ENCODE results near the gene ACSF3. TPM values are rescaled to one million over a fixed set of nuclear protein-coding genes. Genes with fewer than 3 reads are reported as not detected.

ACSF3 gene
- polyA plus RNA-seq, 1 donor: 17.9 TPM

GRCh38 chr16:89131783-89132182 lies 38.1 kb downstream of the ACSF3 start:
- DNase-seq: no peak

- DNase-seq: no peak
Measured at GRCh38 chr16:89132194-89133005, 38.7 kb downstream of the ACSF3 start.

DNA sequence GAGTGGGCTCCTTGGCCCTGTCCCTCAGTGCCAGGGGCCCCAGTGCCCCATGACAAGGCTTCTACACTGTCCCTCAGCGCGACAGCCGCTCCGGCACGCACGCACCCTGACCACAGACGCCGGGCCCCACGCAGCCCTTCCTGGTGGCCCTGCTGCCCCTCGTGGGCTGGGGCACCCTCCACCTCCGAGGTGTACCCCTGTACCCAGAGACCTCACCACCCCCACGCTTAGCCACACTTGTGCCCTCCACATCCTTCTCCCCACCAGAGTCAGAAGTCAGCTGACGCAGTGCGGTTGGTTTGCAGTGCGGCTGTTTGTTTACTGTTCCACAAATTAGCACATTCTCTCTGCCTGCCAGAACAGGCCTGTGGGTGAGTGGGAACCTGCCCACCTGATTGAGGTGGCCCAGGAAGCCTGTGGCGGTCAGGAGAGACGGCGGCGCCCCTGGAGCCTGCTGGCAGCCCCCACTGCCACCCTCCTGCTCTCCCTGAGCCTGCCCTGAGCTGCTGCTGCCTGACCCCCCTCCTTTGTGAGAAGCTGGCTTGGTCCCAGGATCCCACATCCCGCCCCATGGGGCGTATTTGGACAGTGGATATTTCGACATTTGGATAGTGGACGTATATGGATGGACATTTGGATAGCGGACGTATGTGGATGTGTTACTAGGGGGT lies 39.9 kb downstream of the ACSF3 start:
- DNase-seq: no peak

DNA sequence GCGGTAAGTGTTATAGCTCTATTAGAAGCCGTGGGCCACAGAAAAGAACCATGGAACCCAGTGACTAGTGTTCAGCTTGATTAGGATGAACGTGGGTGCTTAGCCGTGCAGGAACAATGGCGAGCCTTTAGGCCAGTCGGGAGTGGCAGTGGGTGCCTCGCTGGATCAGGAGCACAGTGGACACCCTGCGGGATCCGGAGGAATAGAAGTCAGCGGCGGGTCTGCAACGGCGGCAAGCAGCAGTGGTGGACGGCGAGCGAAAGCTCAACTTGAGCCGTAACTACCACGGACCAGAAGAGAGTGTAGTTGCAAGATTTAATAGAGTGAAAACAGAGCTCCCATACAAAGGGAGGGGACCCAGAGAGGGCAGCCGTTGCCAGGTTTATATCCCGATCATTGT lies 40.6 kb downstream of the ACSF3 start:
- no peak for DNase-seq

DNA sequence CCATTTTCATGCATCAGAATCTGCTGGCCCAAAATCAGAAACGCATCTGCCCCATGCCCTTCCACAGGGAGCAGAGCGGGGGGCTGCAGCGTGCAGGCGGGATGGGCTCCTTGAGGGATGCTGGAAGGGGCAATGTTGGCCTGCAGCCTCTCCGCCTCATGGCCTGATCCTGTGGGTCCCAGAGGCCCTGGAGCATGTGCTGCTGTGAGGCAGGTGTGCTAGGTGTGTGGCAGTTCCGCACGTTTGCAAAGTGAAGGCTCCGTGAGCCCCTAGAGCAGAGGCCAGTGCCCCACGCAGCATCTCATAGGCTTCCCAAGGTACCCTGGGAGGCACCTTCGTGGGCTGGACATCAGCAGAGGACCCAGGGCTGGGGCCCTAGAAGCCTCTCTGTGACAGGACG lies 41.5 kb downstream of the ACSF3 start:
- no peak for DNase-seq

DNA sequence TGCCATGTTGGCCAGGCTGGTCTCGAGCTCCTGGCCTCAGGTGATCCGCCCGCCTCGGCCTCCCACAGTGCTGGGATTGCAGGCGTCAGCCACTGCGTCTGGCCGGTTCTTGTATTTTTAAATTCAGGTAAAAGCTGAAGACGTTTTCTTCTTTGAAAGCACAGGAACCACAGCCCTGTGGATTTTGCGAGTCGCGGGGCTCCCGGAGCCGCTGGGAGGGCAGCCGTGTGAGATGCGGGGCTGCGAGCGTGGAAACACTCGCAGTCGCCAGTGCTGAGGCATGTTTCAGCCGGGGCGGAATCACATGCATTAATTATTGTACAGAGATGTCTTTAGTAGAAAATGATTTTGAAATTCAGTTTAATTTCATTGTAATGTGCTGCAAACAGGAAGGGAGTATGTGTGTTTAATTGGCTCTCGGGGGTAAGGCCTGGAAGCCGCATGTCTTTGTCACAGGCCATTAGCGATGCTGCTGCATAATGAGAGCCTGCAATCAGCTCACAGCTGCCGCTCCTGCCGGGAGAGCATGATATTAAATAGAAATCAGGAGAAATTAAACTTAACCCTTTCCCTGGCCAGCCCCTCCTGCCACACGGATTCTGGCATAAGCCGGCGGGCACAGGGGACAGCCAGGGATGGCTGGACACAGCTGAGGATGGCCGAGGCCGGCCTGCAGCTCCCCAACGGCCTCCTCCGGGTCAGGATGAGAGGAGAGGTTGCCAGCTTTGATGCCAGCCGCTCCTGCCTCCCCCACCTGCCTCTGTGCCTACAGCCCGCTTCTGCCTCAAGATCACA lies 42.5 kb downstream of the ACSF3 start:
- no peak for DNase-seq

DNA sequence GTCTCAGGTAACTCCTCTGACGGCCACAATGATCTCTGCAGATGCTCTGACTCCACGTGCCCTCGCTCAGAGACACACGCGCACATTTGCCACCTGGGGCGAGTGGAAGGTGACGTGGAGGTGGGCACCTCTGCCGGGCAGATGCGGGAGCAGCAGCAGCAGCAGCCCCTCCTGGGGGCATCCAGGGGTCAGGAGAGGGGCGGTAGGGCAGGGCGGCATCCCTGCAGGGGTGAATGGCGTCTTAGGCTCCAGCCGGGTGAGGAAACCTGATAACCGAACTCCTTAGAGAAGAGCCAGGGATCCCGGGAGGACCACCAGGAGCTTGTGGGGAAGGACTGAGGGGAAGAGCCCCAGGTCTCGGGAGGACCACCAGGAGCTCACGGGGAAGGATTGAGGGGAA lies 43.3 kb downstream of the ACSF3 start:
- DNase-seq: no peak

DNA sequence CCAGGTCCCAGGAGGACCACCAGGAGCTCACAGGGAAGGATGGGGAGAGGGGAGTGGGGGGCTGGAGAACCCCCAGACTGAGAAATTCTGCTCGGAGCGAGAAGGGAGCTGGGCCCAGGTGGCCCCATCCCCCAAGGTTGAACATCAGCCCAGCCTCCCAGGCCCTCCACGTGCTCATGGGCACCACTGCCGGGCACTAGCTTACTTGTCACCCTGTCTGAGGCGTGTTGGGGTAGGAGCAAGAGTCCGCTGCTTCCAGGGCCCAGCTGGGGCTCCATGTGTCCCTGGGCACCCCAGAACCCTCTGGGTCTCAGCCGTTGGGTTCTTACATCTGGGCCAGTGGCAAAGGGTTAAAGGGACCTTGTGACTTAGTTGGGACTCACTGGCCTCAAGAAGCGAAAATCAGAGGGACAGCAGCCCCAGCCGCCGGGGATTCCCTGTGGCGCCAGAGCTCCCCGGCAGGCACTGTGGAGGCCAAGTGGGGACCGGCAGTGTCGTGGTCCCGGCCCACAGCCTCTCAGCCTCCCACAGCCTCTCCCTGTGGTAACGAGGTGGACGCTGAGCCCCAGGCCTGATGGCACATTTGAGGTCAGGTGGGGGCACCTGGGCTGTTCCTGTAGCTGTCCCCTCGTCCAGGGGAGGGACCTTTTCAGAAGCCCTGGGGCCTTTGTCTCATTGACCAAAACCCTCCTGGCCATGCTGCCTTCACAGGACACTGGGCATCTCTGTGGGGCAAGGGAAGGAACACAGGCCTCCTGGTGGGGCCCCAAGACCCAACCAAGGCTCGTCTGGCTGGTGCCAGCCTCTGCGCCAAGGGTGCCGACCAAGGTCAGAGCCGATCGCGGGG lies 44.2 kb downstream of the ACSF3 start:
- DNase-seq: no peak

- DNase-seq: no peak
Measured at GRCh38 chr16:89138513-89138795, 44.8 kb downstream of the ACSF3 start.

DNA sequence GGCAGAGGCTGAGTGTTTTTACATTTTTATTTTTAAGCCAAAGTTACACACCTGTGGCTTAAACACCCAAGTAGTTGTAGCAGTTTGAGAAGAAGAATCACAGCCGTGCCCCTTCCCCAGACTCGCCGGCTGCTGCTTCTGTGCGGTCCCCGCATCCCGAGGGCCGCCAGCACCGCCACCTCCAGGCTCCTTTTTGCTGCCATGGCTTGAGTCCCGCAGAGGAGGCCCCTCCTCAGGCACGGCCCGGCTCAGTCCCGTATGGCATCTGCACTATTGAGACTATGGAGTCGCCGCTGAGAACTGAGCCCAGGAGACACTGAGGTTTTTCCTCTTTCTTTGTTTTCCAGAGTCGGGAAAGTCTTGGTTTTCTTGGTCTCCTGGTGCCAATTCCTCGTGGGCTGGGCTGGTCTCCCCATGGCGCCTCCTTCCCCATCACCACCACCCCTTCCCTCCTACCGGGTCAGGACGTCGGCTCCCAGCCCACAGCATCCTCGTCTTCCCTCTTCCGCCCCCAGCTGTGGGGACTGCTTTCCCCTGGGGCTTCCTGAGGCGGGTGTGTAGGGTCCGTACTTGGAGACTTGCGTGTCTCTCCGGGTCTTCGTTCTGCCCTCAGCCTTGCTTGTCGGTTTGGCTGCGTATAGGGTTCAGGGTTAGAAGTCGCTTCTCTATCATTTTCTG lies 45.3 kb downstream of the ACSF3 start:
- no peak for DNase-seq

GRCh38 chr16:89139907-89140361 lies 46.3 kb downstream of the ACSF3 start:
- no peak for DNase-seq

- DNase-seq: no peak
Measured at GRCh38 chr16:89140401-89140800, 46.7 kb downstream of the ACSF3 start.

- no peak for DNase-seq
Measured at GRCh38 chr16:89140981-89141883, 47.6 kb downstream of the ACSF3 start.

- no peak for DNase-seq
Measured at GRCh38 chr16:89141884-89142267, 48.2 kb downstream of the ACSF3 start.

GRCh38 chr16:89142474-89143195 lies 49.0 kb downstream of the ACSF3 start:
- DNase-seq: no peak

- no peak for DNase-seq
Measured at GRCh38 chr16:89143201-89143741, 49.6 kb downstream of the ACSF3 start.

GRCh38 chr16:89143911-89144675 lies 50.4 kb downstream of the ACSF3 start:
- DNase-seq: no peak

GRCh38 chr16:89144681-89145080 lies 51.0 kb downstream of the ACSF3 start:
- no peak for DNase-seq

Measured in hindlimb muscle (tissue), 1 donor.